Endothelial cell (in vitro differentiated cells): ENCODE data around the gene IQGAP1. TPM values are rescaled to one million over a fixed set of nuclear protein-coding genes. Genes with fewer than 3 reads are reported as not detected.

Experiments
- DNase-seq: peaks from one replicate; pipeline ENCODE4 v3.0.0; 2021; ENCODE audit warnings: low spot score
- H3K27ac Mint-ChIP-seq: one replicate; pipeline ENCODE4 v1.8.0; 2021; ENCODE audit warnings: mixed read lengths, inconsistent platforms; ENCODE audit not compliant: unreplicated experiment
- H3K27me3 Mint-ChIP-seq: one replicate; pipeline ENCODE4 v1.8.0; 2021; ENCODE audit warnings: mild to moderate bottlenecking, moderate library complexity, mixed read lengths, inconsistent platforms; ENCODE audit not compliant: unreplicated experiment
- H3K36me3 Mint-ChIP-seq: one replicate; pipeline ENCODE4 v1.8.0; 2021; ENCODE audit warnings: mild to moderate bottlenecking, low read depth, mixed read lengths, inconsistent platforms; ENCODE audit not compliant: unreplicated experiment
- H3K4me1 Mint-ChIP-seq: one replicate; pipeline ENCODE4 v1.8.0; 2021; ENCODE audit warnings: mild to moderate bottlenecking, mixed read lengths, inconsistent platforms; ENCODE audit not compliant: unreplicated experiment
- H3K4me3 Mint-ChIP-seq: one replicate; pipeline ENCODE4 v1.8.0; 2021; ENCODE audit warnings: mild to moderate bottlenecking, mixed read lengths, inconsistent platforms; ENCODE audit not compliant: unreplicated experiment
- H3K9me3 Mint-ChIP-seq: one replicate; pipeline ENCODE4 v1.8.0; 2021; ENCODE audit warnings: mixed read lengths, inconsistent platforms; ENCODE audit not compliant: unreplicated experiment
- total RNA-seq: library from RNA; stranded (reverse); fragmentation: NEBNext Ultra II Directional; extraction: Animal tissue kit (Norgen Biotek cat#: 25700); gene quantifications from one replicate; pipeline ENCODE4 v1.2.1, GENCODE V29; 2021; ENCODE audit not compliant: unreplicated experiment
- TF ChIP-seq, protein P1 (sequence below): fragments of 200-600 bp; sonication (generic); IDR thresholded peaks from one replicate; pipeline ENCODE4 v1.5.0; 2021; ENCODE audit warnings: antibody characterized with exemption; ENCODE audit not compliant: unreplicated experiment

IQGAP1 gene
- total RNA-seq, 1 donor from 2014 or later = 86.4 TPM

GRCh38 chr15:90442423-90442822 is 54.4 kb downstream of the IQGAP1 start:
- TF ChIP-seq, protein P1, sequence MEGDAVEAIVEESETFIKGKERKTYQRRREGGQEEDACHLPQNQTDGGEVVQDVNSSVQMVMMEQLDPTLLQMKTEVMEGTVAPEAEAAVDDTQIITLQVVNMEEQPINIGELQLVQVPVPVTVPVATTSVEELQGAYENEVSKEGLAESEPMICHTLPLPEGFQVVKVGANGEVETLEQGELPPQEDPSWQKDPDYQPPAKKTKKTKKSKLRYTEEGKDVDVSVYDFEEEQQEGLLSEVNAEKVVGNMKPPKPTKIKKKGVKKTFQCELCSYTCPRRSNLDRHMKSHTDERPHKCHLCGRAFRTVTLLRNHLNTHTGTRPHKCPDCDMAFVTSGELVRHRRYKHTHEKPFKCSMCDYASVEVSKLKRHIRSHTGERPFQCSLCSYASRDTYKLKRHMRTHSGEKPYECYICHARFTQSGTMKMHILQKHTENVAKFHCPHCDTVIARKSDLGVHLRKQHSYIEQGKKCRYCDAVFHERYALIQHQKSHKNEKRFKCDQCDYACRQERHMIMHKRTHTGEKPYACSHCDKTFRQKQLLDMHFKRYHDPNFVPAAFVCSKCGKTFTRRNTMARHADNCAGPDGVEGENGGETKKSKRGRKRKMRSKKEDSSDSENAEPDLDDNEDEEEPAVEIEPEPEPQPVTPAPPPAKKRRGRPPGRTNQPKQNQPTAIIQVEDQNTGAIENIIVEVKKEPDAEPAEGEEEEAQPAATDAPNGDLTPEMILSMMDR = no peak
- Mint-ChIP-seq H3K4me1 (no peaks in the 10 kb centered on the region), H3K27ac (no peak overlapping the region), H3K27me3 (no peaks in the 10 kb centered on the region), H3K9me3 (no peaks in the 10 kb centered on the region), H3K36me3 (peaks cover 12% of the 10 kb centered on the region), H3K4me3 (no peak overlapping the region)
- DNase-seq = no peak

GRCh38 chr15:90449206-90449735 is 61.2 kb downstream of the IQGAP1 start:
- TF ChIP-seq, protein P1 = no peak
- H3K4me3 Mint-ChIP-seq = no peak overlapping the region
- peaks cover 4% of the 10 kb centered on the region for H3K27me3 Mint-ChIP-seq
- peaks cover 37% of the 10 kb centered on the region for H3K36me3 Mint-ChIP-seq
- H3K4me1 Mint-ChIP-seq = no peaks in the 10 kb centered on the region
- no peak for DNase-seq
- no peak overlapping the region for H3K27ac Mint-ChIP-seq
- no peaks in the 10 kb centered on the region for H3K9me3 Mint-ChIP-seq

DNA sequence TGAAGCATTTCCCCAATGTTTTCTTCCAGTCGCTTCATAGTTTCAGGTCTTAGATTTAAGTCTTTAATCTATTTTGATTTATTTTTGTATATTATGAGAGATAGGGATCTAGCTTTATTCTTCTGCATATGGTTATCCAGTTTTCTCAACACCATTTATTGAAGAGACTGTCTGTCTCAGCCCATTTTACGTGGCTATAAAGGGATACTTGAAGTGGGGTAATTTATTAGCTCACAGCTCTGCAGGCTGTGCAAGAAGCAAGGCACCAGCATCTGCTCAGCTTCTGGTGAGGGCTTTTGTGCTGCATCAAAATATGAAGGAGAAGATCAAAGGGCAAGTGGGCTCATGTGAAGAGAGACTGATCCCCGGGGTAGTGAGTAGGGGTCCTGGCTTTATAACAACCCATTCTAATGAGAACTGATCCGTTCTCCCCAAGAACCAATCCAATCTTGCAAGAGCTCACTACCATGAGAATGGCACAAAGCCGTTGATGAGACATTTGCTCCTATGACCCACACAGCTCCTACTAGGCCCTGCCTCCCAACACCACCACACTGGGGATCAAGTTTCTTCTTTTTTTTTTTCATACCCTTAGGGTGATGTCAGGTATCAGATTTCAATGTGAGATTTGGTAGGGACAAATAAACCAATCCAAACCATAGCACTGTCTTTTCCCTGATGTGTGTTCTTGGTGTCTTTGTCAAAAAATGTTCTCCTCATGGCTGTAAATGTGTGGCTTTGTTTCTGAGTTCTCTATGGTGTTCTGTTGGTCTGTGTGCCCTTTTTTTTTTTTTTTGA is 63.2 kb downstream of the IQGAP1 start:
- no peak overlapping the region for H3K4me3 Mint-ChIP-seq
- H3K36me3 Mint-ChIP-seq = peaks cover 36% of the 10 kb centered on the region
- DNase-seq = no peak
- no peaks in the 10 kb centered on the region for H3K9me3 Mint-ChIP-seq
- H3K27ac Mint-ChIP-seq = no peak overlapping the region
- TF ChIP-seq, protein P1 = no peak
- peaks cover 4% of the 10 kb centered on the region for H3K27me3 Mint-ChIP-seq
- no peaks in the 10 kb centered on the region for H3K4me1 Mint-ChIP-seq

DNA sequence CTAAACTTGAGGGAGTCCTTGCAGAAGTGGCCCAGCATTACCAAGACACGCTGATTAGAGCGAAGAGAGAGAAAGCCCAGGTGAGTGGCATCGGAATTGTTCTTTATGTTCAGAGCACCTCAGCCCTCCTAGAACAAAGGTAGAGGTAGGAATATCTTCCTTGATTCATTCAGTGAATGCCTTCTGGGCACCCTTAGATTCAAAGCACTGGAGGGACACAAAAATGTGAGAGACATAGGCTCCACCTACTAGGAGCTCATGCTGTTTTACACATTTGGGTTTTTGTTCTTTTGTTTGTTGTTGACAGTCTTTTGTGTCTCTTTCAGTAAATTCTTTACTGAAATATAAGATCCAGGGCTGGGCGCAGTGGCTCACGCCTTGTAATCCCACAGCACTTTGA is 68.2 kb downstream of the IQGAP1 start:
- Mint-ChIP-seq H3K27ac (no peak overlapping the region), H3K4me3 (no peak overlapping the region)

More for the DNA sequence above, 68.2 kb downstream of the IQGAP1 start:
- Mint-ChIP-seq H3K9me3 (no peaks in the 10 kb centered on the region), H3K36me3 (peaks cover 14% of the 10 kb centered on the region), H3K27me3 (peaks cover 1% of the 10 kb centered on the region), H3K4me1 (peaks cover 21% of the 10 kb centered on the region)
- TF ChIP-seq, protein P1 = no peak
- no peak for DNase-seq
